GM23248 (cell line): ENCODE measurements around the gene BCL10.

Experiments
- EZH2 ChIP-seq: fragments of 200-600 bp; sonication (generic); IDR thresholded peaks from 2 replicates; pipeline ENCODE4 v1.6.1; 2018; ENCODE audit warnings: antibody characterized with exemption, mild to moderate bottlenecking; ENCODE audit not compliant: insufficient read depth, poor library complexity, severe bottlenecking
- EZH2phosphoT487 ChIP-seq: fragments of 200-600 bp; sonication (generic); IDR thresholded peaks from 2 replicates; pipeline ENCODE4 v1.6.1; 2018; ENCODE audit warnings: antibody characterized with exemption, moderate library complexity, mild to moderate bottlenecking, low read depth; ENCODE audit not compliant: insufficient read depth

GRCh38 chr1:85224734-85225623, 51.5 kb downstream of the BCL10 start:
- no peak for TF ChIP-seq EZH2
- TF ChIP-seq EZH2phosphoT487 = no peak
